HG03064 (cell line): Measurements from ENCODE around the gene IRF1.
A peak's percentile ranks its signal among the peaks of the same experiment; 100 is the strongest.

Experiments used
- ATAC-seq: cut with Tn5 transposase; IDR thresholded peaks from one replicate; pipeline ENCODE4 v1.9.1; 2021; ENCODE audit warnings: low read depth; ENCODE audit not compliant: unreplicated experiment

The IRF1 gene

DNA sequence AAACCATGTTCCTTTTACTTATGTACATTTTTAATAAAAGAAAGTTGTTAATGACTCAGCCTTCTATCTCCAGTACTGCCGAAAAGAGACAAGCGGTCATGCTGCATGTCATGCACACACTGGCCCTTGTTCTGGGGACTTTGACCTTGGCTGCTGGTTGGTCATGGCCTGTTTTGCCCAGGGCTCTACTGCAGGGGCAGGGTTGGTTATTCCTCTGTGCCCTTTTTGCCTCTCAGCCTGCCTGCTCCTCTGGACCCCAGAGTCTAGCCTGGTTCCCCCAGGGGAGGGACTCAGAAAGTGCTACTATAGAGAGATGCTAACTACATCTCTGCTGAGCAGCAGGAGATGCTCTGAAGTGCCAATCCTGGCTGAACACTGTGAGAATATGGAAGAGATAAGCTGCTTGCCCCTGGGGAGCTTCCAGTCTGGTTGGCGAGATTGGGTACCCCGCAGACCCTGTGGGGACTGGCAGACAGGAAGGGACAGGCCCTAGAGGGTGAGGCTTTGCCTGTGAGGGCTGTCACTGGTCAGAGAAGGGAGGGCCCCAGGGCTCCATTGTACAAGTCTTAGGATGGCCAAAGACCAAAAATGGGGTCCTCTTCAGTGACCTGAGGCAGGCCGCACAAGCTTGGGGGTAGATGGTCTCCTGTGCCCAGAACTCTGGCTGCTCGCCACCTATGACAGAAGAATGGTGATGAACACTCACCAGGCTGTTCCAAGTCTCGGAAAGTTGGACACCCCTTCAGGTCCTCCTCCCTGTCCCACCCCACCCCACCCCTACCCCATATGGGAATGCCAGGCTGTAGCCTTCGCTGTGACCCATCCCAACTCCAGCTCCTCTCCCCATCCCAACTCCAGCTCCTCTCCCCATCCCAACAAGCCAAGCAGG, 14.3 kb downstream of the IRF1 start:
- no peak for ATAC-seq

DNA sequence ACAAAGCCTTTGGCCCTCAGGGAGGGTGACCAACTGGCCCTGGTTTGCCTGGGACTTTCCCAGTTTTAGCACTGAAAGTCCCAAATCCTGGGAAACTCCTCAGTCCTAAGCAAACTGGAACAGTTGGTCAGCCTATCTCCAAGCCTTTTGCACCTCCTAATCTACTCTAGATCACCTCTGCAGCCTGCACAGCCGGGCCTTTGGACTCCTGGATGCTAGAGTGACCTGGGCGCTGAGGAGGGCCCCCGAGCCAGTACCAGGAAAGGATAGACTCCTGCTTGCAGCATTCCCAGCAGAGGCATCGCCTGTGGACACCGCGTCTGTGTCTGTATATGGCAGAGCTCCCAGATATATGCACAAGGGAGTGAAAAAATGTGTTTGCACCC, 15.1 kb downstream of the IRF1 start:
- no peak for ATAC-seq

DNA sequence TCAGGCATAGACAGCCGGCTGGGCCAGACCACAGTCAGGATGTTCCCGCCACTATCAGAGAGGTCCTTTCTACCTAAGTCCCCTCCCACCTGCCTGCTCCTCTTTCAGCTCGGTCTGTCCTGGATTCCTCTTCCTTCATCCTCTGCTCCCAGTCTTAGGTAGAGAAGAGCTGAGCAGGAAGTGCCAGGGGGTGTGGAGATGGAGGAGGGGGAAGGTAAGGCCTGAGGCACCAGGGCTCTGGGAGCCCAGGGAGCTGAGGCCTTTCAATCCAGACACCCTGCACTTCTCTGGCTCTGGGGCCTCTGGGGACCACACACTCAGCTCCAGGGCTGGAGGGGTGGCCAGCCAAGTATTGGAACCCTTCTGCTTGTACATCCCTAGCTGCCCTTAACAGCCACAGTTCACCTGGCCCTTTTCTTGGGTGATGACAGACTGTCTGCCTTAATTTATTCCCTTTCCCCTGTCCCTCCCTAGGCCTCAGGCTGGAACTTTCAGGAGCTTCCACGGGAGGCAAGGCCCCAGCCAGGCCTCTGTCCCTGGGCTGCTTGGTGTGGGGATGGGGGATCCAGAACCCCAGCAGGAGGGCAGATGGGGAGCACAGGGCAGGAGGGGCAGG, 15.6 kb downstream of the IRF1 start:
- ATAC-seq: no peak

DNA sequence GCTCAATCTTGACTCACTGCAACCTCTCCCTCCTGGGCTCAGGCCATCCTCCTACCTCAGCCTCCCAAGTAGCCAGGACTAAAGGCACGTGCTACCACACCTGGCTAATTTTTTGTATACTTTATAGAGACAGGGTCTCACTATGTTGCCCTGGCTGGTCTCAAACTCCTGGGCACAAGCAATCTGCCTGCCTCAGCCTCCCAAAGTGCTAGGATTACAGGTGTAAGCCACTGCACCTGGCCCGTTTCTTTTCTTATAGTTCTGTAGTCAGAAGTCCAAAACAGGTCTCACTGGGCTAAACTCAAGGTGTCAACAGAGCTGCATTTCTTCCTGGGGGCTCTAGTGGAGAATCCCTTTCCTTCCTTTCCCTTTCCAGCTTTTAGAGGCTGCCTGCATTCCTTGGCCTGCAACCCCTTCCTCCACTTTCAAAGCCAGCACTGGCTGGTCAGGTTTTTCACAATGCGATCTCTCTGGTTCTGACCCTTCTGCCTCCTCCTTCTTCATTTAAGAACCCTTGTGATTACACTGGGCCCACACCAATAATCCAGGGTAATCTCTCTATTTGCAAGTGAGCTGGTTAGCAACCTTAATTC, 16.3 kb downstream of the IRF1 start:
- no peak for ATAC-seq

DNA sequence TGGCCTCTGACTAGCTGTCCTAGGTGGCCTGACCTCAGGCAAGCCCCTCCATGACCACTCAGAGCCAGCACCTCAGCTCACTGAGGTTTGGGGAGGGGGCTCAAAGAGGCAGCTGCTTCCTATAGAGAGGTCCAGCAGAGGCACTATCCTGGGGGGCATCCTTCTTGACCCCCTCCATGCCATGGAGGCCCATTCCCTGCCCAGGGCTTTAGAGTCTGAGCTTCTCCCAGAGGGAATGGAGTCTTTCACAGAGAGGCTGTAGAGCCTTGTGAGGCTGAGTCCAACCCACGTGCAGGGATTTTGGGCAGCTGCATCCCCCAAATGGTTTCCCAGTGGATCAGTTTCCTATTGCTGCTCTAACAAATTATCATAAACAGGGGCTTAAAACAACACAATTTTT, 16.9 kb downstream of the IRF1 start:
- no peak for ATAC-seq

DNA sequence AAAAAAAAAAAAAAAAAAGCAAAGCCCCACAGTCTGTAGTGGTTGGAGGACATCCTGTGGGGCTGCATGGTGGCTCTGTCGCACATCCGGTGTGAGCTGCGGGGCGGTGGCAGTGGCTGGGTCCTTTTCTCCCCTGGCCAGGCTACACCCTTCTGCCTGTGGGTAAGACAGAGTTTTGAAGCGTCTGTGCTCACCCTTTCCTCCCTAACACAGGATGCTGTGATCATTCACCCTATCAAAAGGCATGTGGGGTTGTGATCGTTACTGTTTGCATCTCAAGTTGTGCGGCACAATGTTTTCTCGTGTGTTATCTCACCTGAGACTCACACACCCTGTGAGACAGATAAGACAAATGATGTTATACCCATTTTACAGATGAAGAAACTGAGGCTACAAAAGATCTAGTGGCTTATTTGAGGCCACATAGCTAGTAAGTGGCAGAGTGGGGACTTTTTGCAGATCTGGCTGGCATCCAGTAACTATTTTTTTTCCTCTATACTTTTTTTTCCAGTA, 17.5 kb downstream of the IRF1 start:
- ATAC-seq: peak; percentile 67

DNA sequence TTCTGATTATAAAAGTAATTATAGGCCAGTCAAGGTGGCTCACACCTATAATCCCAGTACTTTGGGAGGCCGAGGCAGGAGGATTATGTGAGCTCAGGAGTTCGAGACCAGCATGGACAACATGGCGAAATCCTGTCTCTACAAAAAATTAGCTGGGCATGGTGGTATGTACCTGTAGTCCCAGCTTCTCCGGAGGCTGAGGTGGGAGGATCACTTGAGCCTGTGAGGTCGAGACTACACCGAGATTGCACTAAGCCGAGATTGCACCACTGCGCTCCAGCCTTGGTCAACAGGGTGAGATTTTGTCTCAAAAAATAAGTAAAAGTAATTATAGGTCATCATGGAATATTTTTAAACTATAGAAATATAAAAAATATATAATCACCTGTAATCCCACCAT, 18.1 kb downstream of the IRF1 start:
- no peak for ATAC-seq

DNA sequence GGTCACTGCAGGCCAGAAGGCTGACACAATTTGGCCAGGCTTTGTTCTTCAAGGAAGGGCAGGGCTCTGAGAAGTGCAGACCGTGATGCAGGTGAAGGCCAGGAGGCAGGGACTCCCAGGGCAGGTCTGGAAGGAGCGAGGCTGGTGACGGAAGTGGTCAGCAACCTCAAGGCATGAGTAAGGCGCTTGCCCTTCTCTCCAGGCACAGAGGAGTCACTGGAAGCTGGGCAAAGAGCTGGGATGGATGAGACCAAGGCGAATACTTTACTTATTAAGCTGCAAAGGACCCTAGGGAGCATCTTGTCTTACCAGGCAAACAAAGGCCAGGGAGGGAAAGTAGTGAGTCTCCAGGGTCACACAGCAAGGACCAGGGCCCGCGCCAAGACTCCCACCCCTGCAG, 18.6 kb downstream of the IRF1 start:
- no peak for ATAC-seq

DNA sequence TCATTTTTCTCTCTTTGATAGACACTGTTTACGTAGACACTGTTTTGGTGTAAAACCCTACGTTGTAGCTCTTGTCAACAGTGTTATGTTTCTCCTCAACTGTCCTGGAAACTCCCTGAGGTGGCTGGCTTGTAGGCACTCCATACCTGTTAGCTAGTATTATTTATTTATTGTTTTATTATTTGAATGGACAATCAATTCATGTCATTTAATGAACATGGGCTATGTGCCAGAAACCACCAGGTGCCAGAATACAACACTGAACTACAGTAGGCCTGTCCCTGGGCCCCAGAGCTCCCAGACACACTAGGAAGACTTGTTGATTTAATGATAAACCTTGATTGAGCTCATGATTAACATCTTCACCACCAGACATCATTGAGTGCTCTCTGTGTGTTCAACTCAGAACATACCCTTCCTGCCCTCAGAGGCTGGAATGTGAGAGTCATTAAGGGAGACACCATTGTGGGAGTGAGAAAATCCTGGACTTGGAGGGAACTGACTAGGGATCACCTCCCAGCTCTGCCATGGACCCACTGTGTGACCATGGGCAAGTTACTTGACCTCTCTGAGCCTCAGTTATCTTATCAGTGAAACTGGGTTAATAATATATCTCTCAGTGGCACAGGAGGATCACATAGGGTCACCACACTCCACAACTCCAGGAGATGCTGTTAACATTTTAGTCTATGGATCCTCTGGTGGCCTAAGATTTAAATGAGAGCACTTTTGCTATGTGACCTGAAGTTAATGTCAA, 19.2 kb downstream of the IRF1 start:
- ATAC-seq: no peak

DNA sequence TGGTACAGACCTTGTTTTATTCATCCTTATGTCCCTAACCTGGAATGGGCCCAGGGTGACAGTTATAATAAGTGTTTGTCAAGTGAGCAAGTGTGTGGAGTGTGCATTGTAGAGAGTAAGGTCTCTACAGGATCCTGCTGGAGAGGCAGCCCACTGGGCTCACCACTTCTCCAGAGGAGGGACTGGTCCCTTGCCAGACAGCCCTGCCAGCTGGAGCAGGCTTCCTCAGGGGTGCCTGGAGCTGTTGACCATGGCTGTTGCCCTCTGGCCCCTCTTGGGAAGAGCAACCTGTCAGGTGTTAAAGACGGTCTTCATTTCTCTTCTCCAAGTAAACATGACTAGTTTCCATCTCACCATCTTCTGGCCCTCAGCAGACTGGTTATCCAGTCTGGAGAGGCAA, 20.0 kb downstream of the IRF1 start:
- no peak for ATAC-seq

DNA sequence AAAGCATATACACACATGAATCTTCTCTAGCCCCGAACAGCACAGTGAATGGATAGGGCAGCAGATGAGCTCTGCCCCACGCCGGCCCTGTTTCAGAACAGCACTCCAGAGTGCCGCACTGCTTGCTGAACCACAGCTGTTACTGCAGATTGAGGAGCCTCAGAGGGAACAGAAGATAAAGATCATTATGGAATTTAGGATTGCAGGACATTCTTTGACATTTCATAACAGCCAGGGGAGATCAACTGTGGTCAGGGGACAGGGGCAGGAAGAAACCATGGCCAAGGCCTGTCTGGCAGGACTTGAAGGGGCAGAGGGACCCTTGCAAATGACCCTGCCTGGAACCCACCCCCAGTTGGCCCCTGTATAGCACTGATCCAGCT, 20.6 kb downstream of the IRF1 start:
- ATAC-seq: no peak

DNA sequence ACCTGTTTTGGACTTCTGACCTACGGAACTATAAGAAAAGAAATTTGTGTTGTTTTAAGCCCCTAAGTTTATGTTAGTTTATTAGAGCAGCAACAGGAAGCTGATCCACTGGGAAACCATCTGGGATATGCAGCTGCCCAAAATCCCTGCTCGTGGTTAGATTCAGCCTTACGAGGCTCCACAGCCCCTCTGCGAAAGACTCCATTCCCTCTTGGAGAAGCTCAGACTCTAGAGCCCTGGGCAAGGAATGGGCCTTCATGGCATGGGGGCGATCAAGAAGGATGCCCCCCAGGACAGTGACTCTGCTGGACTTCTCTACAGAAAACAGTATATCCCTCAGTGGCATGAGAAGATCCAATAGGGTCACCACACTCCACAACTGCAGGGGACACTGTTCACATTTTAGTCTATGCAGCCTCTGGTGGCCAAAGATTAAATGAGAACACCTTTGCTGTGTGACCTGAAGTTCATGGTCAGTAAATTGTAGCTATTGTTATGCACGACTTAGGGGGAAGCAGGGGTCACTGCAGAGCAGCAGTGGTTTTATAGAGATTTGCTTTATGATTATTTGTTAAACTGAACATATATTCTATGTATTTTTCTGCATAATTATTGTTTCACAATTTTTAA, 21.1 kb downstream of the IRF1 start:
- ATAC-seq: no peak

DNA sequence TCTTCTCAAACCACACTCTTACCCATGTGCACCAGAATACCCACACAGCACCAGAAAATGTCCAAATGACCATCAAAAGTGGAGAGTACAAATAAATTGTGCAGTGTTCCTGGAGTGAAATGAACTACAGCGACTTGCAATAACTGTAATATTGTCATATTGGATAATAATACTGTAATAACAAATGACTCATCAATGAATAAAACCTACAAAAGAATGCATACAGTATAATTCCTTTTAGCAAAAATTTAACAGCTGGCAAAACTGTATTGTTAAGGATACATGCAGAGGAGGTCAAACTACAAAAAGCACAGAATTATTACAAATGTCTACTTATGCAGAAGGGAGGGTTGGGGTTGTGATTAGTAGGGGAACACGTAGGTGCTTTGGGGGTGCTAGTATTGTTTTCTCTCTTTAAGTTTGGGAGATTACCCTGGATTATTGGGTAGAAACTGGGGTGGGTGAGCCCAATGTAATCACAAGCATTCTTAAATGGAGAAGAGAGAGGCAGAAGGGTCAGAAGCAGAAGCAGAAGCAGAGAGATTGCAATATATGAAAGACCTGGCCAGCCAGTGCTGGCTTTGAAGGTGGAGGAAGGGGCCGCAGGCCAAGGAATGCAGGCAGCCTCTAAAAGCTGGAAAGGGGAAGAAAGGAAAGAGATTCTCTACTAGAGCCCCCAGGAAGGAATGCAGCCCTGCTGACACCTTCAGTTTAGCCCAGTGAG, 21.8 kb downstream of the IRF1 start:
- ATAC-seq: no peak

DNA sequence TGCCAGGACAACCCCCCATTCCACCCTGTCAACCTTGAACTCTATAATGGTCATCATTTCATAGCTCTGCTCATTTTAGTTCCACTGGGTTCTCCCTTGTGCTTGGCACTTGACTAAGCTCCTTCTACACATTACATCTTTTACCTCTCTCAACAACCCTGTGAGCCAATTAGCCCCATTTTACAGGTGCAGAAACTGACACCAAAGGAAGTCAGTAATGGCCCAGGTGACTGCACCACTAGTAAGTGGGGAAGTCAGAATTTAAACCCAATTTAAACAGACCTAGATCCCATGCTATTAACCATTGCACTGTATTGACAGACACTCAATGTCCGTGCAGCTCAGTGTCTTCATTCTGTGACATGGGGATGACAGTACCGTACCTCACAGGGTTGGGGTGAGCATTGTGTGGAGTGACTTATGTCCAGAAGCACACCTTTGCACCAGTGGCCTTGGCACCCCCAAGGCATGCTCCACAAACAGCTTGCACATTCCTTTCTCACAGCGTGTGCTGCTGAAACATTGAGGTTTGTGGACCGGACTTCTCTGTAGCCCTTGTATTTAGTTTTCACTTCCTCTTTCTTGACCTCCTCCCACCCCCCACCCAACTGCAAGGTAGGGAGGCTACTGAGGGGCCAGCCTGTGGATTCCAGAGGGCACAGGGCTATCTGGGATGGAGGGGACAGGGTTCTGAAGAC, 23.1 kb downstream of the IRF1 start:
- no peak for ATAC-seq

DNA sequence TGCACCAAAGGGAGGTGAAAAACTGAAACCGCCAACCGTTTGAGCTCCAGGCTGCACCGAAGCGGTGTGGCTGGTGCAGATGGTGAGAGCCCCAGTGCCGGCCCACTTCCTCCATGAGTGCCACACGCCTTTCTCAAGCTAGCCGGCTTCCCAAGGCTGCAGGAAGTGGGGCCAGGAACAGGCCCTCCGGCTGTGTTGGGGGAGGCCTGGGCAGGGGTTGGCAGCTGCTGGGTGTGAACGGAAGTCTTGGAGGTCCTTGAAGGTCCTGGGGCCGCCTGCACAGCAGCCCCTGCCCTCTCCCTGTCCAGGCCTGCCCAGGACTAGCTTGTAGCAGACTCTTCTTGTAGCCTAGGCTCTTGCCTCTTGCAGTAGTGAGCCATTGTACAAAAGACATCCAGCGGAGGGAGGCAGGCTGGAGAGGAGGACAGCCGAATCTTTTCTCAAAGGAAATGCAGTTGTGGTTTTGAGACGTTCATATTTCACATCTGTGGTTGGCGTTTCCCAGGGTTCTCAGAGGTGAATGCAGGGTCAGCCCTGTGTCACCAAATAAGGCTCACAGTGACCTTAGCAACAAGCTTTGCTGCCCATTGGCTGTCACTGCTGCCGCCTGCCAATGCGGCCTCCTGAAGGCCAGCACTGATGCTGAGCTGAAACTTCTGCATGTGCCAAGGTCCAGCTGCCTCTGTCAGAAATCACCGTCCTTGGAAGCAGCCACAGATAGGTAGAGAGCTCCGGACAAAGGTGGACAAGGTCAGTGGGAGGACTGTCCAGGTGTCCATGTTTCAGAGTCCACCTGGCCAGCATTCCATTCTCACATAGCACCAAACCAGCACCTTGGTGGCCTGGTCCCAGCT, 23.9 kb downstream of the IRF1 start:
- ATAC-seq: peak; percentile 60

DNA sequence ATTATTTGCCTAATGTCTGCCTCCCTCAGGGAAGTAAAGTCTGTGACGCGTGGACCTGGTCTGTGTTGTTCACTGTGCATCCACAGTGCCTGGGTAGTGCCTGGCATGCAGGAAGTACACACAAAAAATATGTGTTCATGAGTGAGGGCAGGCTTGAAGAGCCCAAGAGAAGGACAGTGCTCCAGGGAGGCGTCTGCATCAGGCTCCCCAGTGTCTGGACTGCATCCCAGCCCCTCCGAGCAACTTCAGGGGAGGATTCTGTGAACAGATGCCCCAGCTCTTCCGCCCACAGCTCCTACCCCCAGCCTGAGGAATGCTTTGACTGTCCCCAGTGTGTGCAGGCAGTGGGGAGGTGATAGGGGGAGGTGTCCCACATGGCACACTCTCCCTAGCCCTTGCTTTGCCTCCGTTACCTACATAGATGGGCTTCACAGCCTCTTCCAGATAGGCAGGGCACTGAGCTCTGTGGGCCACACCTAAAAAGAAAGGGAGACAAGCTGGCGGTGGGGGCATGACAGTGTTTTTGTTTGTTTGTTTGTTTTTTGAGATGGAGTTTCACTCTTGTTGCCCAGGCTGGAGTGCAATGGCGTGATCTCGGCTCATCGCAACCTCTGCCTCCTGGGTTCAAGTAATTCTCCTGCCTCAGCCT, 25.4 kb downstream of the IRF1 start:
- ATAC-seq: no peak

DNA sequence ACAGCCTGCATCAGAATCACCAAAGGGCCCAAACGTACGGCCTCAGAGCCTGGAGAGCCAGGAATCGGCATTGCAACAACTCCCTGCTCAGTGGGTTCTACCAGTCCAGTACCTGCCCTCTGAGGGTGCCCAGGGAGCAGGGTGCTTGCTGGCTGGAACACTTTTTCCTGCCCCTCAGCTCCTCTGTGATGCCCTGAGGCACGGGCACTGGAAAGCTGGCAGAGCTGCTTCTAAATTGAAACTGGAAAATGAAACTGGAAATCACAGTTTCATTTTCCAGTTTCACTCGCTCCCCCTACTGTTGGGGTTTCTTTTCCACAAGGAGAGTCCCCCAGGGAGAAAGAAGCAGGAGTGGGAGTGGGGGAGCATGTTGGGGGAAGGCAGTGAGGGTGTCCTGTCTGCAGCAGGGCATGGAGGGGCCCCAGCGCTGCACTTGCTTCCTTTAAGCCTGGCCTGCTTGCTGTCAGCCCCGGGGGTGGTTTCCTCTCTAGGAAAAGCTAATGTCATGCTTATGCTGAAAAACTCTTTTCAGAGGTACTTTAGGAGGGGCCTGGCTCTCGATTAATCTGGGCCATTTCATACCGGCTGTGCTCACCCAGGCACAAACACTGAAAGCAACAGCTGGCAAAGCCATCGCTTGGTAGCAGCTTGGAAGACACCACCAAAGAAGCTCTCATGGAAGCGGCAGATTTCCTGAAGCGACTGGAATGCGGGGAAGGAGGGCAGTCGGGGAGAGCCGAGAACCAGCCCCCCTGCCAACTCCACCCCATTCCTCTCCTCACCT, 26.2 kb downstream of the IRF1 start:
- ATAC-seq: no peak
